HG02973 (cell line): ENCODE data around the gene PPARD.
"Not testable (repeated sequence)": the region's sequence is repeated elsewhere in the genome, so short reads cannot be mapped to it uniquely, and the experiment has no call there.

Experiments used
- ATAC-seq: cut with Tn5 transposase; IDR thresholded peaks from one replicate; pipeline ENCODE4 v1.9.1; 2021; ENCODE audit warnings: moderate library complexity; ENCODE audit not compliant: unreplicated experiment

Gene PPARD

GRCh38 chr6:35378261-35378660 lies 35.9 kb downstream of the PPARD start:
- ATAC-seq, result no peak

GRCh38 chr6:35381132-35381531 lies 38.8 kb downstream of the PPARD start:
- no peak for ATAC-seq

- ATAC-seq, result no peak
Observed at GRCh38 chr6:35382015-35382414, 39.7 kb downstream of the PPARD start.

DNA sequence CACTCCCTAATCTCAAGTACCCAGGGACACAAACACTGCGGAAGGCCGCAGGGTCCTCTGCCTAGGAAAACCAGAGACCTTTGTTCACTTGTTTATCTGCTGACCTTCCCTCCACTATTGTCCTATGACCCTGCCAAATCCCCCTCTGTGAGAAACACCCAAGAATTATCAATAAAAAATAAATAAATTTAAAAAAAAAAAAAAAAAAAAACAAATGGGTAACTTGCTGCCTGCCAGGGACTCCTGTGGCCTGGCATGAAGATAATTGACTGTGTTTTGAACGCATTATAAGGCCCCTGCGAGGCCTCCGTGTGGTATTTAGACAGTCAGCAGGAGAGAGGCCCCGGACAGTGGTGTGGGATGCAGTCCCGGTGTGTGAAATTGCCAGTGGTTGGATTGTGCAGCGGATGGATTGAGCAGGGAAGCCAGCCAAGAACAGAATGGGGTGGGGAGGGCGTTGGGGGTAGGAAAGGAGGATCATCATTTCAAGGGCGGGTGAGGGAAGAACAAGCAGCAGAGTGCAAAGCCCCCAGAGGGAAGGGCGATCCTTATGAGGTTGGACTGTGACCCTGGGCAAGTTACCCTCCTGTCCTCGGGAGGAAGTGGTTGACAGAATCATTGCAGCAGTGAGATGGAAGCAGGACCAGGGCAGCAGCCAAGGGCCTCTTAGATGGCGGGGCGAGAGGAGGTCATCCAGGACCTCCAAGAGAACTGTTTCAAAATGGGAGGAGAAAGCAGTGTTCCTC lies 43.3 kb downstream of the PPARD start:
- ATAC-seq, result no peak

- no peak for ATAC-seq
Observed at GRCh38 chr6:35386989-35387388, 44.6 kb downstream of the PPARD start.

- no peak for ATAC-seq
Observed at GRCh38 chr6:35388030-35388429, 45.7 kb downstream of the PPARD start.

DNA sequence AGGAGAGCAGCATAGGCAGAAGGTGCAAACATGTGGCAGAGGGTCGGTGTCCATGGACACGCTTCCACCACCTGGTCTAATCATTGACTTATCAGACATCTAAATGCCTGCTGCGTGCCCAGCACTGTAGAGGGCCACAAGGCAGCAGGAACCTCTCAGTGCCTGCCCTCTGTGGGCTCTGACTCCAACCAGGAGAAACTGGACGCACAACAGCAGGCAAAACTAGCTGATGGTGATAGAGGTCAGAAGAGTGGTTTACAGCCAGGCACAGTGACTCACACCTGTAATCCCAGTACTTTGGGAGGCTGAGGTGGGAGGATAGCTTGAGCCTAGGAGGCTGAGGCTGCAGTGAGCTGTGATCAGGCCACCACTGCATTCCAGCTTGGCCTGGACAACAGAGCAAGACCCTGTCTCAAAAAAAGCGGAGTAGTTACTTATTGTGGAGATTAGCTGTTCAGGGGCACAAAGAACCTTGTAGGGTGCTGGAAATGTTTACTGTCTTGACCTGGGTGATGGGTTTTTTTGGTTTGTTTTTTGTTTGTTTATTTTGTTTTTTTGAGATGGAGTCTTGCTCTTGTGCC lies 46.5 kb downstream of the PPARD start:
- no peak for ATAC-seq

DNA sequence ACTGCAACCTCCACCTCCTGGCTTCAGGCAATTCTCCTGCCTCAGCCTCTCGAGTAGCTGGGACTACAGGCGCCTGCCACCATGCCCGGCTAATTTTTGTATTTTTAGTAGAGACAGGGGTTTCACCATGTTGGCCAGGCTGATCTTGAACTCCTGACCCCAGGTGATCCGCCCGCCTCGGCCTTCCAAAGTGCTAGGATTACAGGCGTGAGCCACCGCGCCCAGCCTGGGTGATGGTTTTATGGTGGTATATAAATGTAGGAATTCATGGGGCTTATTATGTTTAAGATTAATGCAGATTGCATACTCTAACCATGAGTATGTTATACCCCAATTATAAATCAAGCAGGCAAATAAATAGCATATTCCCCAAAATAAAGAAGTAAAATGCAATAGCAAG lies 47.0 kb downstream of the PPARD start:
- ATAC-seq, result not testable (repeated sequence)

DNA sequence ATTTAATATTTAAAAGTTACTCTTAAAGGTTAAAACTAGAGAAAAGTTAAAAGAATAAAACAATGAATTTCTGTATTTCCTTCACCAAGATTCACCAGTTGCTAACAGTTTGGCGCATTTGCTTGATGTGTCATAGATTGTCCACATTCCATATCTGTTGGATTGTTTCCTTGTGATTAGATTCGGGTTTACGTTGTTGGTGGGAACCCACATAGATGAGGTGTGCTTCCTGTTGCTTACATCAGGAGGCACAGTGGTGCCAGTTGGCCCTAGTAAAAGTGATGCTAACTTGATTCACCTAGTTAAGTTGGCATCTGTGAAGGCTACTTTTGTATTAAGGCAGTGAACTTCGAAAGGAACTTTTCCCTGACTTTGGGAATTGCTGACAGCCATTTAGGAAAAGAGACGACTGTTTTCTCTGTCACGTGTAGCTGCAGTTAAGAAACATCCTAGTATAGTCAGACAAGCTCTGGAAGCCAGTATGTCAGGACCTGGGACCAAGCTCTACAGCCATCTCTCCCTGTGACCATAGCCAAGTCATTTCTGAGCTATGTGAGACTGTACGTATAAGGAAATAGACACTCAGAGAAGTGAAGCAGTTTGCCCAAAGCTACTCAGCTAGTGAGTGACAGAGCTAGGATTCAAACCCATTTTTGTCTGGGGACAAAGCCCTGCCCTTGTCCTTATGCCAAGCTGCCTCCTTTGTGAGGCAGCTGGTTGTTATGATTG lies 49.0 kb downstream of the PPARD start:
- no peak for ATAC-seq

DNA sequence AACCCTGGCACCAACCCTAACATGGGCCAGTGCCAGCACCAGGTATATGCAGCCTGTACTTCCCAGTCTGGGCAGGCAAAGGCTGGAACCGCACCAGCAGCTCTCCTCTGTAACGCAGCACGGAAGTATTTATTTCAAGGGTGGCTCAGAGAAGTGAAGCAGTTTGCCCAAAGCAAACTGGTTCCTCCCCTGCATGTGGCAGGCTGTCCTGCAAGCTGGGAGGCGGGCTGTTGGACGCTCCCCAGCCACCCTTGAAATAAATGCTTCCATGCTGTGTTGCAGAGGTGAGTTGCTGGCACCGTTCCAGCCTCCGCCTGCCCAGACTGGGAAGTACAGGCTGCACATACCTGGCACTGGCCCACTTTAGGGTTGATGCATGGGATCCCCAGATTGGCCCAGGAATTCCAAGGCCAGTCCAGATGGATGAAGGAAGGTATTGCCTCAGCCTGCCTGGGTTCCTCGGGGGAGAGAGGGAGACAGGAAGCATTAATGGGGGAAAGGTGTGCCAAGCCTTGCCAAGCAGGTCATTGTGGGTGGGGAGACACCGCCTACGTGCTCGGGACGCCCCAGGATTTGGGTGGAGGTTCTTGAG lies 49.8 kb downstream of the PPARD start:
- ATAC-seq, result no peak

DNA sequence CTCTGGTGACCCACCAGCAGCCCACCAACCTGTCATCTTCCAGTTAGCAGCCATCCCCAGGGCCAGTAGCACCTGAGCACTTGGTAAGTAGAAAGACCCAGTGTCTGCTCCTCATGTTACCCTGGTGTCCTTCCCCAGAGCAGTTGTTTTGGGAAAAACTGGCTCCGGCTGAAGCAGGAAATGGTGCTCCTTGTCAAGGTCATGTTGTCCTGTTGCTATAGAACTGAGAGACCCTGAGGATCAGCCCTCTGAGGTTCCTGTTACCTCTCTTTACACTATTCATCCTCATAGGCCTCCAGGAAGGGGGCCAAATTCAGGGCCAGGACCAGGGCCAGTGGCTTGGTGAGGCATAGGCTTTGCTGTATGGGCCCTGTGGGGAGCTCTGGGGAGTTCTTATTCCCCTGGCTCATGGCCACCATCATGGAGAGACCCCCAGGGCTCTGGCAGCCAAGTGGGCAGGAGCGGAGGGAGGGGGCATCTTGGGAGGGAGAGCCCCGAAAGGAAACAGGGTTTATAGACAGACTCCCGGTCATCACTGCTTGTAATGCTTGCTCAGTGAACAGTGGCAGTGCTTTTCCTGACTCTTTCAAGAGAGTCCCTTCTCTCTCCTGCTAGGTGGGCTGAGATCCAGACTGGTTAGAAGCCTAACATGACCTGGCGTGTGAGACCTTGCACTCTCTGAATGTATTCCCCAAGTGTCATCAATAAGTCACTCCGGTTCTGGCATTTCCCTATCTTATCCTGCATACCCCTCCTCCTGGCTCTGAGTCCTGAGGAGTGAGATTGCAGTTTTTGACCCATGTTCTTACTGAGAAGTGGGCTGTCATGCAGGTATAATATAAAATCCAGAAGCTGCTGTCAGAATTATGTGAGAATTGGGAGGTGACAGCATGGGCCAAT lies 50.7 kb downstream of the PPARD start:
- no peak for ATAC-seq

DNA sequence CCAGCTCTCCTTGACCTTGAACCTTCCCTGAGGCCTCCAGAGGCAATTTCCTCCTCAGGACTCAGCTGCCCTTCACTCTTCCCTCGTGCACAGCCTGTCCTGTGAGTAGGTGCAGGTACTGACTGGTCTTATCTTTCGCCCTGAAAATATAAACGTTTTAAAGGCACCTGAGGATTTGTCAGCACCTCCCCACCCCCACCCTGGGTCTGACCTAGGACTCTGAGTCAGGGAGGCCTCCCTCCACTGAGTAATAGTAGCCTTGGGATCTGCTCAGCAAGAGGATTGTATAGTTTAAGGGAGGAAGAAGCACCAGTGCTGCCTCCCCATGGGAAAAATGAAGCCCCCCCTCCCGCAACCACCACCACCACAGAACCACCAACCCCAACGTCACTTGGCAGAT lies 54.6 kb downstream of the PPARD start:
- no peak for ATAC-seq

- no peak for ATAC-seq
Observed at GRCh38 chr6:35397806-35398418, 55.6 kb downstream of the PPARD start.

DNA sequence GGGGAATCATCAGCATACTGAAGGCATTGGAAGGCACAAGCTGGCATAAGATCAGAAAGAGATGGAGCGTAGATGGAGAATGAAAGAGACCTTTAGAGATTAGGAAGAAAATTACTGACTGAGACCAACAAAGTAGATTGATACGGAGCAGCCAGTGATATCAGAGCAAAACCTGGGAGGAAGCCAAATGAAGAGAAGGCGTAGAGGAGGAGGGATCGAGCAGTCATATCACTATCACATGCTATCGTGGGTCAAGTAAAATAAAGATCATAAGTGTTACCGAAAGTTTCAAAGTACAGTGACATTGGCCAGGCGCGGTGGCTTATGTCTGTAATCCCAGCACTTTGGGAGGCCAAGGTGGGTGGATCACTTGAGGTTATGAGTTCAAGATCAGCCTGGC lies 56.2 kb downstream of the PPARD start:
- no peak for ATAC-seq

DNA sequence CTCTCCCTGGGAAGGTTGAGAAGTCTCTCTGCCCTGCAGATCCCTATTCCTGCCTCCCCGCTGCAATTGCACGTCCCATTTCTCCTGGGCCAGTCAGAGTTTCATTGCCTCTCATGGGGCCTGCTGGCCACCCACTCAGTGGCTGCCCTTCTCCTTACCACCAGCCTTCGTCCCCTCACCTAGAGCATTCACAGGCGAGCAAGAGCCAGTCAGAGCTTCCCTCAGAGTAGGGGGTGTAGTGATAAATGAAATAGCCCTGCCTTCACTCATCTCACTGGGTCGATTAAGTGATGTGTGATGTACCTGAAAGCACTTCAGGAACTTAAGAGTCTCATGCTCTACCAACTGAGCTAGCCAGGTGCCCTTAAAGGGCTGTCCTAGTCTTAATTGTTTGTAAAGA lies 57.8 kb downstream of the PPARD start:
- ATAC-seq, result no peak

DNA sequence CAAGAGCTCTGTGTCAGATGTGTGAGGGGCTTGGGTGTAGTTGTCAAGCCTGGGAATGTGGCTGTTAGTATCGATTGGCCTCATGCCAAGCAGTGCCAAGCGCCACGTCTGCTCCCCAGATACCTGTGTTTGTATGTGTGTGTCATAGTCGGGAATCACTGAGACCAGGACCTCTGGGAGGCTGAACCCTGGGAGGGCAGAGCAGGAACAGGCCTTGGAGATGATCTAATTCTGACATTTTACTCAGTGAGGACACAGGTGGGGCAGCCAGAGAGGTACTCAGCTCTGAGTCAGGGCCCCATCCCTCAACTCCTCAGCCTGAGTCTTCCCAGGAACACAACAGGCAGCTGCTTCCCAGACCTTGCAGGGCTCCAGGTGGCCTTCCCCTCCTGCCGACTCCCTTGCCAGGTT lies 58.5 kb downstream of the PPARD start:
- ATAC-seq, result no peak

GRCh38 chr6:35401514-35401913 lies 59.2 kb downstream of the PPARD start:
- no peak for ATAC-seq

DNA sequence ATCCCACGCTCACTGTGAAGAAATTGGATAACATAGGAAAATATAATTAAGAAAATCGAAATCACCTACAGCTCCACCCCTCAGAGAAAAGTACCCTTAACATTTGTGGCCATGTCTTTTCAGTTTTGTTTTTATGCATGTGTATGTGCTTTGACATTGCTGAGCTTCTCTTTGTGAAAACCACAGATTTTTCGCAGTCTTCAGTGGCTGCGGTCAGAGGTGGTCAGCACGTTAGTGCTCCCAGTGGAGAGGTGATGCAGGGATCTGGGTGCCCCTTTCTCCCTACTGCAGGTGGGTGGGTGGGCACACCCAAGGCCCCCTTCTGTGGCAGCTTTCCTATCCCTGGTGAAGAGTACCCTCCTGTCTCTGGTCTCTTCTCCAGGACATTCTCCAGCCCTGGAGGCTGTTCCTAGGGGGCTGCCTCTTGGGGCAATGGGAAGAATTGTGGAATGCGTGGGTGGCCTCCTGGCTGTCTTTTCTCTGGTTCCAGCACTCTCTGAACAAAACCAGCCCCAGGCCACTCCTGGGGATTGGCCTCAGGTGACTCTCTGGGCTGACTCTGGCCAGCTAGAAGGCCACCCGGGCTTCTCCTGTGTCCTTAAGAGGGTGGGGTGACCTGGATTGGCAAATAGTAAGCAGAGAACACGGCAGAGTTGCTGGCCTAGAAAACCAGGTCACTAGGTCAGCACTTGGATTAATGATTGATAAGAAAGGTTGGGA lies 59.9 kb downstream of the PPARD start:
- no peak for ATAC-seq

- no peak for ATAC-seq
Observed at GRCh38 chr6:35402856-35403191, 60.5 kb downstream of the PPARD start.
